SK-N-MC (cell line): ENCODE results near the gene CACNA2D2.

Experiments used
- DNase-seq: peaks from one replicate; pipeline ENCODE4 v3.0.0-alpha.2; 2011; ENCODE audit warnings: low read depth, low spot score
- H3K27ac ChIP-seq: fragments of 200-600 bp; sonication (generic); 2 replicates; pipeline ENCODE4 v1.5.1; 2016; ENCODE audit warnings: mixed run types
- H3K36me3 ChIP-seq: fragments of 200-600 bp; sonication (generic); 2 replicates; pipeline ENCODE4 v1.6.1; 2017; ENCODE audit warnings: antibody characterized with exemption, low read length, mixed read lengths; ENCODE audit not compliant: insufficient read depth
- H3K4me3 ChIP-seq: fragments of 200-600 bp; sonication (generic); 2 replicates; pipeline ENCODE4 v1.5.1; 2016
- H3K9ac ChIP-seq: fragments of 200-600 bp; sonication (generic); 2 replicates; pipeline ENCODE4 v1.8.0; 2017; ENCODE audit warnings: mixed run types, mixed read lengths; ENCODE audit not compliant: insufficient read length
- H3K9me3 ChIP-seq: fragments of 200-600 bp; sonication (generic); 2 replicates; pipeline ENCODE4 v1.6.1; 2017; ENCODE audit warnings: low read depth, mild to moderate bottlenecking, antibody characterized with exemption, low read length, moderate library complexity, mixed read lengths
- EZH2 ChIP-seq: fragments of 200-600 bp; sonication (generic); IDR thresholded peaks from one replicate; pipeline ENCODE4 v1.6.1; 2017; ENCODE audit warnings: antibody characterized with exemption
- FOXP2 ChIP-seq: optimal IDR thresholded peaks from 2 replicates; pipeline ENCODE3; 2011; ENCODE audit warnings: mild to moderate bottlenecking, moderate library complexity; ENCODE audit not compliant: insufficient read depth; ENCODE audit errors: extremely low read length, control extremely low read depth
- POLR2AphosphoS5 ChIP-seq: IDR thresholded peaks from 2 replicates; pipeline ENCODE4 v1.6.1; 2012; ENCODE audit warnings: mild to moderate bottlenecking, low read depth, low read length, borderline replicate concordance

Gene CACNA2D2

DNA sequence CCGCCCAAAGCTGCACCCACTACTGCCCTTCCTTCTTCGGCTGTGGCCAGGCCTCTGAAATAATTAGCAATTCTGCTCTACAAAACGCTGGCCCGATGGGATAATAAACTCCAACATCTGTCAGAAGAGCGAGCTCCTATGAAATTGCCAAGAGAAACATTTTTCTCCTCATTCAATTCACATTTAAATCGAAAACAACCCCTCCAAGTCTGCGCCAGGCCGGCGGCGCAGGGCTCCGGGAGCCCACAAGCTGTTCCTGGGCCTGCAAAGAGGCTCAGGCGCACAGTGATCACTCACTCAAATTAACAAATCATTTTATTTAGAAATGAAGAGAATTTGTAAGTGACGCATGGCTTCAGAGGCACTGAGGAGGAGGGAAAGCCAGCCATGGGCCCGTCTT, 88.8 kb downstream of the CACNA2D2 start:
- H3K9ac ChIP-seq, result no peak overlapping the region
- no peak overlapping the region for H3K27ac ChIP-seq
- H3K36me3 ChIP-seq, result no peaks in the 10 kb centered on the region
- no peaks in the 10 kb centered on the region for H3K9me3 ChIP-seq
- DNase-seq, result no peak
- TF ChIP-seq POLR2AphosphoS5 (no peak), EZH2 (no peak), FOXP2 (no peak)
- H3K4me3 ChIP-seq, result no peak overlapping the region

DNA sequence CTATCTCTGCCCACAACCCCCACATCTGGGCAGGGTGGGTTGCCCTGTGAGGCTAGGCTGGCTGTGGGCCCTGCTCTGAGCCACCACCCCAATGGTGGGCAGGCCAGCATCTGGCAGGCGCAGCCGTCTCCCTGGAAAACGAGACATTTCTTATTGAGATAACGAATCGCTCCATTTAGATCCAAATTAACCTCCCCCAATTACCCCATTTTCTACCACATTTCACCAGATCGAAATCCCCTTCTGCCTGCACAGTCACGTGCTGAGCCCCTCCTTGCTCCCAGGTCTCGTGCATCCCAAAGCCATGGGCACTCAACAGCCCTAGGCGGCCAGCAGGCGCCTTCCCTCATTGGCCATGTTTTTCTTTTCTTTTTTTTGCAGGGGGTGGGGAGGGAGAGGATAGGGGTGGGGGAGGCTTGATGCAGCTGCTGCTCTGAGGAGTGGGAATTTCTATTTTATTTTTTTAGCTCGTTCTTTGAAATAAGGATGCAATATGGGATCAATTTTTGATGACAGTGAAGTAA, 91.1 kb downstream of the CACNA2D2 start:
- H3K27ac ChIP-seq, result no peak overlapping the region
- H3K4me3 ChIP-seq, result no peak overlapping the region
- DNase-seq, result no peak
- H3K36me3 ChIP-seq, result no peaks in the 10 kb centered on the region
- H3K9ac ChIP-seq, result no peak overlapping the region
- no peaks in the 10 kb centered on the region for H3K9me3 ChIP-seq
- no peak for TF ChIP-seq FOXP2
- TF ChIP-seq EZH2, result no peak
- no peak for TF ChIP-seq POLR2AphosphoS5

DNA sequence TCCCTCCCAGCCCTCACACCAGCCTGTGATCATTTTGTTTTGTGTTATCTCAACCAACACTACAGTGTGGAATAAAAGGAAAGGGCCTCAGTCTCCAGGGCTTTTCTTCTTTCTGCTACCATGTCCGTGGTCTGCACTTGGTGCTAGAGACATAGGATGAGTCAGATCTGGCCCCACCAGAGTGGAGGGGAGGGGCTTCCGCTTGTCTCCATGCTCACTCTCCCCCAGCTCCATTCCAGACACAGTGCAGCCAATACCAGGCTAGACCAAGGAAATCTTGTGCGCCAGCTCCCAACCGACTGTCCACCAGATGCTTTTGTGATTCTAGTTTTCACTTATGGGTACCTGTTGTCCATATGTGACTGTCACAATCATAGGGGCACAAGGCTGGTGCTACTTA, 92.2 kb downstream of the CACNA2D2 start:
- Histone ChIP-seq H3K4me3 (no peak overlapping the region), H3K9ac (no peak overlapping the region), H3K27ac (no peak overlapping the region), H3K9me3 (no peaks in the 10 kb centered on the region), H3K36me3 (no peaks in the 10 kb centered on the region)
- DNase-seq, result no peak
- TF ChIP-seq POLR2AphosphoS5 (no peak), EZH2 (no peak), FOXP2 (no peak)

DNA sequence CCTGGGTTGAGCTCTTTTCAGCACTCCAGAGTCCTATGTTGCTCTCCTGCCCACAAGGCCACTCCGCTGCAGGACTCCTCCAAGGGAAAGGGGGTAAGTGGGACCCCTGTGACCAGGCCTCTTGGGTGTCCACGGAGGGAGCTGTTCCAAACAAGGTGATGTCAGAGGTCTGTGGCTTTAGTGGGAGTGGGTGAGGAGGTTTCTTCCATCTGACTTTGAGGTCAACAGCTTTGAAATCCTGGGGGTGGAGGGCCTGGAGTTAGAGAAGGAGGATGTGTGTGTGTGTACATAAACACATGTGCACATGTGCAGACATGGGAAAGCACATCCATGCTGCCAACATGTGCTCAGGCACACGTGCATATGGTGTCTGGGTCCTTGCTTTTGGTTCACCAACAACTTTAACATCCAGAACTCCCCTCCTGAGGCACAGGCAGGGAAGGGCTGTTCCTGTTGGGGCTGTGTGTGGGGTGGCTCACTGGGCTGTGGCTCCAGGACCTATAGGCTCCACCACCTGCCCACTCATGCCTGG, 92.8 kb downstream of the CACNA2D2 start:
- TF ChIP-seq POLR2AphosphoS5 (no peak), FOXP2 (no peak), EZH2 (no peak)
- Histone ChIP-seq H3K27ac (no peak overlapping the region), H3K4me3 (no peak overlapping the region), H3K36me3 (no peaks in the 10 kb centered on the region), H3K9me3 (no peaks in the 10 kb centered on the region), H3K9ac (no peak overlapping the region)
- no peak for DNase-seq

DNA sequence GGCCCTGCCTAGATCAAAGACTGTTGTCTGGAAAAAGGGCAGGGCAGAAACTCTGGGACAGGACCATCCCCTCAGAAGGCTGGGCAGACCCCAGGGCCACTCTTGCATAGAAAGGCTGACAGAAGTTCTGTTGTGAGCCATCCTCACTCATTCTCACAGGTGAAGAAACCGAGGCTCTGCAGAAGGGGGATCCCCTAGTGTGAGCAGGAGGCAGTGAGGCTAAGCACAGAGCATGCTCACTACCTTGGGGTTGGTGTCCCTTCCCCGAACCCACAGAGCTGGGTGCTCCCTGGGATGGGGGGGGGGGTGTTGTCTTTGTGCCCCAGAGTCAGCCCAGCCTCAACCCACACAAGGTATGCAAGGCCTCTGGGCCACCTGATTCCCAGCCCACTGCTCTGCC, 93.2 kb downstream of the CACNA2D2 start:
- TF ChIP-seq EZH2, result no peak
- no peak for TF ChIP-seq POLR2AphosphoS5
- no peak for TF ChIP-seq FOXP2
- H3K36me3 ChIP-seq, result no peaks in the 10 kb centered on the region

DNA sequence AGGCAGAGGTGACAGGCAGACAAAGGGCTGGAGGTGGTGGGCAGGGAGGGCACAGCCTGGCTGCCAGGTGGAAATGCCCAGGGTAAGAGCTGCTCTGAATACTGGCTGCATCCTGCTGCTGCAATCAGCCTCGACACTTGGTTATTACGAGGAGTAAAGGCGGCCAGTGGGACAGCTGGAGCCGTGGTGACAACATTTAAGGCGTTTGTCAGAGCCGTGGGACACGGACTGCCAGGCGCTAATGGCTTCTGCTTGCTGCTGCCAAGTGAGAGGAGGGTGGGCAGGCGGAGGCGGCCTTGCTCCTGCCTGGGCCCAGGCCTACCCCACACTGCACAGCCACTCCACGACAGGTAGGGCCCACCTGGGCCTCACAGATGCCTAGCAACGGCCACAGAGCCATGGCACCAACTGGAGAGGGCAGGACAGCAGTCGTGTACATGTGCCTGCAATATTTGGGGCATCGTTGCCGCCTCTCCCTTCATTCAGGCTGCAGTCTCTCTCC, 94.9 kb downstream of the CACNA2D2 start:
- TF ChIP-seq FOXP2 (no peak), EZH2 (no peak), POLR2AphosphoS5 (no peak)
- H3K9me3 ChIP-seq, result no peaks in the 10 kb centered on the region
- H3K27ac ChIP-seq, result no peak overlapping the region
- no peaks in the 10 kb centered on the region for H3K36me3 ChIP-seq
- DNase-seq, result no peak
- H3K9ac ChIP-seq, result no peak overlapping the region
- H3K4me3 ChIP-seq, result no peak overlapping the region

More for the DNA sequence above, 93.2 kb downstream of the CACNA2D2 start:
- Histone ChIP-seq H3K27ac (no peak overlapping the region), H3K9ac (no peak overlapping the region), H3K9me3 (no peaks in the 10 kb centered on the region), H3K4me3 (no peak overlapping the region)
- no peak for DNase-seq

DNA sequence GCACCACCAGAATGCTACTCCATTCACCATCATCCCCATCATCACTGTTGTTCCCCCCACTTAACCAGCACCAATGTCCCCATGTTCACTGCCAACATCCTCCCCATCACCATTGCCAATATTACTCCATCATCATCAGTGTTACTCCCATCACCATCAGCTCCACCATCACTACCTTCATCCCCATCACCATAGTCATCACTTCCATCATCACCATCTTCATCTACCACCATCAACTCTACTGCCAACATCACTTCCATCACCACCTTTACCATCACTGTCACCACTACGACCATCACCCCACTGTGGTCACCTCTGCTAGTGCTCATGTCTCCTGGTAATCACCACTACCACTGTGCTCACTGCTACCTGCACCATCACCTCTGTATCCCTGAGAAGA, 96.9 kb downstream of the CACNA2D2 start:
- no peak overlapping the region for H3K27ac ChIP-seq
- no peaks in the 10 kb centered on the region for H3K36me3 ChIP-seq
- H3K9ac ChIP-seq, result no peak overlapping the region
- TF ChIP-seq FOXP2 (no peak), POLR2AphosphoS5 (no peak), EZH2 (no peak)
- no peak overlapping the region for H3K4me3 ChIP-seq
- H3K9me3 ChIP-seq, result no peaks in the 10 kb centered on the region
- no peak for DNase-seq

DNA sequence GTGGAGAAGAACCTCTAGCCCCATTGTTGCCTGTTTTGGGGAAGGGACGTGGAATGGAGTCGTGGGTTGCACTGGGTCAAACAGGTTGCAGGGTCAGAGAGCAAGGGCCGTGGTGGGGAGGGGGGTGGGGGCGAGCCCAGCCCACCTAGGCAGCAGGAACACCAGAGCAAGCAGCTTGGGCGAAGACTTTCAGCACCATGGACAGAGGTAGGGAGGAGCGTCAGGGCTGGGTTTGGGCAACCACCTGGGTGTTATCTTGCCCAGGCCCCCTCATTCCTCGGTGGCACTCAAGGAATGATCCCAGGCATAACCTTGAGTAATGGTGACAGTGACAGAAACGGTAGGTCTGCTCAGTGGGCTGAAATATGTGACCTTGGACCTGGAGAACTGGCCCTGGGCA, 98.2 kb downstream of the CACNA2D2 start:
- no peak for TF ChIP-seq EZH2
- no peak for TF ChIP-seq POLR2AphosphoS5
- no peak for TF ChIP-seq FOXP2
- no peak for DNase-seq
- no peaks in the 10 kb centered on the region for H3K9me3 ChIP-seq

More for the DNA sequence above, 98.2 kb downstream of the CACNA2D2 start:
- no peak overlapping the region for H3K27ac ChIP-seq
- H3K9ac ChIP-seq, result no peak overlapping the region
- H3K36me3 ChIP-seq, result no peaks in the 10 kb centered on the region
- no peak overlapping the region for H3K4me3 ChIP-seq
